K562 (cell line): Measurements from ENCODE around the gene CLEC3B. TPM values are rescaled to one million over a fixed set of nuclear protein-coding genes. Genes with fewer than 3 reads are reported as not detected.

ENCODE experiments used
- BCOR ChIP-seq: fragments of 450-650 bp; IDR thresholded peaks from 2 replicates; pipeline ENCODE4 v1.6.1; 2016
- BHLHE40 ChIP-seq: IDR thresholded peaks from 2 replicates; pipeline ENCODE4 v1.6.1; 2011; ENCODE audit warnings: low read length, improper control_type of control experiment
- CBFA2T3 ChIP-seq: fragments of 450-650 bp; IDR thresholded peaks from 2 replicates; pipeline ENCODE4 v1.6.1; 2017
- COPS2 ChIP-seq: fragments of 450-650 bp; conservative IDR thresholded peaks from 2 replicates; pipeline ENCODE4 v1.6.1; 2016; ENCODE audit warnings: mild to moderate bottlenecking, moderate library complexity
- EP300 ChIP-seq: IDR thresholded peaks from 2 replicates; pipeline ENCODE4 v1.6.1; 2012; ENCODE audit warnings: low read length, improper control_type of control experiment
- FOXM1 ChIP-seq, 2 experiments: fragments of 450-650 bp in 1 of 2; sonication (generic) in 1 of 2; formaldehyde crosslinking in 1 of 2; IDR thresholded peaks; 2 replicates each; pipeline versions ENCODE4 v1.6.1 to v1.9.0; 2017 to 2022; ENCODE audit warnings: low read depth in 2 of 2, mild to moderate bottlenecking in 2 of 2, missing genetic modification reagents in 1 of 2, moderate library complexity in 1 of 2
- GTF2E2 ChIP-seq: fragments of 200-800 bp; sonication (Bioruptor generic); IDR thresholded peaks from 2 replicates; pipeline ENCODE4 v1.6.1; 2016; ENCODE audit warnings: missing genetic modification characterization, missing compliant biosample characterization
- HOXB6 ChIP-seq: fragments of 250-450 bp; sonication (Bioruptor Pico); IDR thresholded peaks from 2 replicates; pipeline ENCODE4 v1.5.1; 2022; ENCODE audit warnings: mild to moderate bottlenecking, borderline replicate concordance
- KDM1A ChIP-seq, 2 experiments: fragments of 450-650 bp; IDR thresholded peaks; 2 replicates each; pipeline ENCODE4 v1.6.1; 2016; ENCODE audit warnings: mild to moderate bottlenecking in 2 of 2
- KDM4B ChIP-seq, 2 experiments: fragments of 450-650 bp in 1 of 2; sonication (generic) in 1 of 2; IDR thresholded peaks; 2 replicates each; pipeline ENCODE4 v1.6.1; 2016 to 2017; ENCODE audit warnings: borderline replicate concordance in 2 of 2, antibody characterized with exemption in 1 of 2, low read depth in 1 of 2, mild to moderate bottlenecking in 1 of 2
- NCOA6 ChIP-seq: fragments of 450-650 bp; IDR thresholded peaks from 2 replicates; pipeline ENCODE4 v1.6.1; 2017; ENCODE audit warnings: mild to moderate bottlenecking
- PCBP2 ChIP-seq: fragments of 200-400 bp; formaldehyde crosslinking; IDR thresholded peaks from 2 replicates; pipeline ENCODE4 v1.6.1; 2018; ENCODE audit warnings: low read length, low read depth, mild to moderate bottlenecking, moderate library complexity; ENCODE audit not compliant: poor library complexity, severe bottlenecking
- RAD21 ChIP-seq, 2 experiments: fragments of 250-450 bp in 1 of 2; fragments of 450-650 bp in 1 of 2; sonication (Bioruptor Pico) in 1 of 2; formaldehyde crosslinking in 1 of 2; IDR thresholded peaks in 1 of 2; conservative IDR thresholded peaks in 1 of 2; 2 replicates each; pipeline versions ENCODE4 v1.4.0 to v1.8.0; 2020 to 2022; ENCODE audit warnings: mild to moderate bottlenecking in 2 of 2, moderate library complexity in 1 of 2
- RBM14 ChIP-seq: fragments of 200-400 bp; formaldehyde crosslinking; IDR thresholded peaks from 2 replicates; pipeline ENCODE4 v1.6.1; 2018; ENCODE audit warnings: low read depth, mild to moderate bottlenecking, low read length, moderate library complexity, borderline replicate concordance; ENCODE audit not compliant: insufficient read depth
- RCOR1 ChIP-seq, 2 experiments: IDR thresholded peaks; 2 replicates each; pipeline ENCODE4 v1.6.1; 2012; ENCODE audit warnings: low read depth in 2 of 2, low read length in 2 of 2, borderline replicate concordance in 1 of 2, improper control_type of control experiment in 1 of 2
- RNF2 ChIP-seq: sonication (generic); IDR thresholded peaks from 2 replicates; pipeline ENCODE4 v1.6.1; 2016
- SIRT6 ChIP-seq: IDR thresholded peaks from one replicate; pipeline ENCODE4 v1.6.1; 2012; ENCODE audit warnings: low read depth, mild to moderate bottlenecking, control low read depth, inconsistent platforms, low read length, moderate library complexity
- TEAD4 ChIP-seq, 2 experiments: sonication (generic) in 1 of 2; formaldehyde crosslinking in 1 of 2; IDR thresholded peaks; 2 replicates each; pipeline versions ENCODE4 v1.6.1 to v1.8.0; 2012 to 2022; ENCODE audit warnings: borderline replicate concordance in 1 of 2, inconsistent platforms in 1 of 2, low read length in 1 of 2, mild to moderate bottlenecking in 1 of 2, missing genetic modification reagents in 1 of 2
- TSC22D4 ChIP-seq: fragments of 450-650 bp; IDR thresholded peaks from 2 replicates; pipeline ENCODE4 v1.6.1; 2016; ENCODE audit warnings: missing genetic modification characterization, missing biosample characterization, control low read depth
- ZKSCAN1 ChIP-seq: fragments of 150-350 bp; IDR thresholded peaks from 2 replicates; pipeline ENCODE4 v1.6.1; 2016; ENCODE audit warnings: low read depth, low read length
- ZNF121 ChIP-seq: sonication (generic); formaldehyde crosslinking; conservative IDR thresholded peaks from 2 replicates; pipeline ENCODE4 v1.8.0; 2022; ENCODE audit warnings: missing genetic modification reagents
- ZNF134 ChIP-seq: fragments of 250-450 bp; sonication (Bioruptor Pico); conservative IDR thresholded peaks from 2 replicates; pipeline ENCODE4 v1.4.0; 2020
- ZNF175 ChIP-seq: fragments of 200-800 bp; sonication (Bioruptor generic); IDR thresholded peaks from 2 replicates; pipeline ENCODE4 v1.6.1; 2016; ENCODE audit warnings: low read depth, mild to moderate bottlenecking, missing genetic modification characterization, missing compliant biosample characterization
- ZNF232 ChIP-seq: sonication (generic); formaldehyde crosslinking; IDR thresholded peaks from 2 replicates; pipeline ENCODE4 v1.8.0; 2022; ENCODE audit warnings: mild to moderate bottlenecking, missing genetic modification reagents
- ZNF408 ChIP-seq: fragments of 250-450 bp; sonication (Bioruptor Pico); IDR thresholded peaks from 2 replicates; pipeline ENCODE4 v1.4.0; 2020; ENCODE audit warnings: low read depth, mild to moderate bottlenecking, moderate library complexity
- ZNF77 ChIP-seq: fragments of 250-450 bp; sonication (Bioruptor Pico); IDR thresholded peaks from 2 replicates; pipeline ENCODE4 v1.5.0; 2020
- polyA plus RNA-seq, 8 experiments: library from polyadenylated mRNA; depleted of rRNA in 4 of 8; stranded (reverse) in 5 of 8; unstranded in 3 of 8; fragments of >200 nt; fragmentation: Nextera tagmentation in 2 of 8; fragmentation: Illumina TruSeq in 1 of 8; extraction: Ambion mirVana in 2 of 8; extraction: Trizol in 1 of 8; gene quantifications; 2 replicates each; pipeline versions ENCODE4 v1.2.1 to v1.2.3, GENCODE V29; 2011 to 2014; ENCODE audit warnings: inconsistent platforms in 1 of 8, missing spikeins in 1 of 8
- total RNA-seq, 7 experiments: library from RNA; depleted of rRNA in 6 of 7; stranded (reverse); fragments of >200 nt in 6 of 7; fragmentation: Illumina TruSeq in 2 of 7; extraction: Trizol in 2 of 7; gene quantifications; 2 replicates each; pipeline versions ENCODE4 v1.2.1 to v1.2.3, GENCODE V29; 2011 to 2021; ENCODE audit warnings: low replicate concordance in 1 of 7
- TF ChIP-seq, protein P1 (sequence below): fragments of 450-650 bp; IDR thresholded peaks from one replicate; pipeline ENCODE4 v1.6.1; 2018; ENCODE audit warnings: mild to moderate bottlenecking, moderate library complexity; ENCODE audit not compliant: partially characterized antibody
- TF ChIP-seq, protein P2 (sequence below): sonication (generic); IDR thresholded peaks from 2 replicates; pipeline ENCODE4 v1.6.1; 2016

Gene CLEC3B
- total and polyA plus RNA-seq, 9 of the 15 experiments (the other 6 are each of a cell fraction or from before 2014, with no cell fraction given), result not detected

DNA sequence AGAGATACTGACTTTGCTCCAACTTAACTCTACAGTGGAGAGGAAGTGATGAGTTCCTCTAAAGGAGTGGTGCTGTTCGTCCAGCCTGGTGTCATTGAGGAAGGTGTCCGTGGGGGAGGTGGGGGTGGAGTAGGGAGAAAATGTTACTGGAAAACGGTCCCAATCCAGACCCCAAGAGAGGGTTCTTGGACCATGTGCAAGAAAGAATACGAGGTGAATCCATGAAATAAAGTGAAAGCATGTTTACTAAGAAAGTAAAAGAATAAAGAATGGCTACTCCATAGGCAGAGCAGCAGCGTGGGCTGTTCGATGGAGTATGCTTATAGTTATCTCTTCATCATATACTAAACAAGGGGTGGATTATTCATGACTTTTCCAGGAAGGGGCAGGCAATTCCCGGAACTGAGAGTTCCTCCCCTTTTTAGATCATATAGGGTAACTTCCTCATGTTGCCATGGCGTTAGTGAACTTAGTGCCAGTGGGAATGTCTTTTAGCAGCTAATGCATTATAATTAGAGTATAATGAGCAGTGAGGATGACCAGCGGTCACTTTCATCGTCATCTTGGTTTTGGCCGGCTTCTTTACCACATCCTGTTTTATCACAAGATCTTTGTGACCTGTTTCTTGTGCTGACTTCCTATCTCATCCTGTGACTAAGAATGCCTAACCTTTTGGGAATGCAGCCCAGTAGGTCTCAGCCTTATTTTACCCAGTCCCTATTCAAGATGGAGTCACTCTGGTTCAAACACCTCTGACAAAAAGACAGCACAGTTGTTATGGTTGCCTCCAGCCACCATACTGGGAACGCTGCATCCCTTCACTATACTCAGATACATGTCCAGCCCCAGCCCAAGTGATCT is 38.6 kb downstream of the CLEC3B start (continued):
- TF ChIP-seq ZNF121 (CRISPR knock-in tag) (no peak; the same call in 1 of the 2 replicates), ZKSCAN1 (no peak), ZNF134 (CRISPR knock-in tag) (peak; percentile 99), GTF2E2 (tag) (peak; percentile 100), BHLHE40 (no peak), ZNF232 (no peak), KDM4B (IDR thresholded peaks at IDR 0.05; ENCODE audit: borderline replicate concordance in 2 of 2, low read depth in 1 of 2) (no peak), BCOR (peak; percentile 46; the same call in 1 of the 2 replicates), PCBP2 (no peak), RNF2 (peak; percentile 95), HOXB6 (CRISPR knock-in tag) (peak; percentile 100), NCOA6 (no peak), ZNF408 (peak; percentile 95), KDM1A (IDR thresholded peaks at IDR 0.05) (no peak), EP300 (peak; percentile 85), RCOR1 (IDR thresholded peaks at IDR 0.05; ENCODE audit: borderline replicate concordance in 1 of 2, low read depth in 2 of 2, low read length in 2 of 2) (peak; percentile 7 to 65; a peak in 2 of 4 replicates), RBM14 (no peak), SIRT6 (no peak), ZNF175 (CRISPR knock-in tag) (peak; percentile 100), TSC22D4 (tag) (peak; percentile 98), ZNF77 (CRISPR knock-in tag) (peak; percentile 99), TEAD4 (IDR thresholded peaks at IDR 0.05; ENCODE audit: low read length) (peak; percentile 69), TEAD4 (CRISPR knock-in tag; IDR thresholded peaks at IDR 0.05; ENCODE audit: borderline replicate concordance) (no peak), COPS2 (no peak), CBFA2T3 (no peak), RAD21 (CRISPR knock-in tag; conservative IDR thresholded peaks at IDR 0.05 in 1 of 2, IDR thresholded peaks at IDR 0.05 in 1 of 2) (peak; percentile 9 to 92; a peak in 3 of 4 replicates), FOXM1 (IDR thresholded peaks at IDR 0.05; ENCODE audit: low read depth) (no peak; the same call in 1 of the 2 replicates), FOXM1 (CRISPR knock-in tag; IDR thresholded peaks at IDR 0.05; ENCODE audit: low read depth) (no peak)
- TF ChIP-seq, protein P1, sequence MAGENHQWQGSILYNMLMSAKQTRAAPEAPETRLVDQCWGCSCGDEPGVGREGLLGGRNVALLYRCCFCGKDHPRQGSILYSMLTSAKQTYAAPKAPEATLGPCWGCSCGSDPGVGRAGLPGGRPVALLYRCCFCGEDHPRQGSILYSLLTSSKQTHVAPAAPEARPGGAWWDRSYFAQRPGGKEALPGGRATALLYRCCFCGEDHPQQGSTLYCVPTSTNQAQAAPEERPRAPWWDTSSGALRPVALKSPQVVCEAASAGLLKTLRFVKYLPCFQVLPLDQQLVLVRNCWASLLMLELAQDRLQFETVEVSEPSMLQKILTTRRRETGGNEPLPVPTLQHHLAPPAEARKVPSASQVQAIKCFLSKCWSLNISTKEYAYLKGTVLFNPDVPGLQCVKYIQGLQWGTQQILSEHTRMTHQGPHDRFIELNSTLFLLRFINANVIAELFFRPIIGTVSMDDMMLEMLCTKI, result no peak
- TF ChIP-seq, protein P2, sequence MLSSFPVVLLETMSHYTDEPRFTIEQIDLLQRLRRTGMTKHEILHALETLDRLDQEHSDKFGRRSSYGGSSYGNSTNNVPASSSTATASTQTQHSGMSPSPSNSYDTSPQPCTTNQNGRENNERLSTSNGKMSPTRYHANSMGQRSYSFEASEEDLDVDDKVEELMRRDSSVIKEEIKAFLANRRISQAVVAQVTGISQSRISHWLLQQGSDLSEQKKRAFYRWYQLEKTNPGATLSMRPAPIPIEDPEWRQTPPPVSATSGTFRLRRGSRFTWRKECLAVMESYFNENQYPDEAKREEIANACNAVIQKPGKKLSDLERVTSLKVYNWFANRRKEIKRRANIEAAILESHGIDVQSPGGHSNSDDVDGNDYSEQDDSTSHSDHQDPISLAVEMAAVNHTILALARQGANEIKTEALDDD, result peak; percentile 92
